GM04503 (cell line): ENCODE results near the gene HNF1A.

Source experiments
- DNase-seq: peaks from one replicate; pipeline ENCODE4 v3.0.0-alpha.2; 2012; ENCODE audit warnings: low read depth

HNF1A gene

GRCh38 chr12:120959111-120959878 lies 19.0 kb upstream of the HNF1A start:
- no peak for DNase-seq

DNA sequence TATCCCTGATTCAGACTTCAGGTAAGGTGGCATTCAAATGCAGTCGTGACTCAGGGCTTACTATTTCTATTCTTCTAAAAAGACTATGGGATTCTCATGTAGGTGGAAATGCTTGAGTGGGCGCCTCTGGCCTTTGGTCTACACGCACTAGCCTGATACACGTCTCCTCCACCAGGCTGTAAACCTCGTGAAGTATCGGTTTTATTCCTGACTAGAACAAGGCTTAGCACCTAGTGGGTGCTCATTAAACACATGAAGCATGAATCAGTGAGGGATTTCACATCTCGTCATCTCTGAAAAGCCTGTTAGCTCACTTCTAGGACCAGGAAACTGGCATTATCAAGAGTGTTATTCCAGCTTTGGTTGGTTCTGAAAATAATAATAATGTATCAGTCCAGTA lies 17.7 kb upstream of the HNF1A start:
- no peak for DNase-seq

DNA sequence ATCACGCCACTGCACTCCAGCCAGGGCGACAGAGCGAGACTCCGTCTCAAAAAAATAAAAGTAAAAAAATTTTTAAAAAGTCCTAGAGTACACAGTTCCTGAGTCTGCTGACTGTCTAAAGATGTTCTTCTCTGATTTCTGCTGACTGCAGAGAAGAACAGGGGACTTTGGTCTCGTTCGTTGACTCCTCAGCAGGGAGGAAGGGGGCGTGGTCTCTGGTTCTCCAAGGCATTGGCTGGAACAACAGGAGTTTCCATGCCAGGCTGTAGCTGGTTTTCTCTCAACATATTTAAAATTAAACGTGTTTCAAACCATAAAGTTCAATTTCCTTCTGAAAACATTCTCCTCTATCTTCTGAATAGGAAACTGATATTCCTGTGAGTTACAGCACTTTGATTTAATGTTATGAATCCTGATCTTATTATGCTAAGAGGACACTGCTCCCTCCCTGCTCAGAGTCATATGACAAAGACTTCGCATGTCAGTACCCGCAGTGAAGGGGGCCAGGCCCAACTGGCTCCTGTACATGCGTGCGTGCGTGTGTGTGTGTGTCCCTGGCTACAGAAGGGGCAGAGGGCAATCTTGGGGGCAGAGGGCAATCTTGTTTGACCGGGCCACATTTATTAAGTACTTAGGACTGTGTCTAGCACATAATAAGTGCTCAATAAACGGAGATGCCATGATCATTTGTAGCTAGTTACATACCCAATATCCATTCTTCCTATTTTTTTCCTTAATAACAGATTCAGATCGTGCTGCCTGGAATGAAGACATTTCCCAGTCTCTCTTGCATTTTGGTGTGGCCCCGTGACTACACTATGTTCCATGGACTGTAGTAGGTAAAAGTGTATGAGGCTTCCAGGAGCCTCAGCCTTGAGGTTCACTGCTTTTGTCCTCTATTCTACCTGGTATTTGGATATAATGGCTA lies 16.5 kb upstream of the HNF1A start:
- no peak for DNase-seq

DNA sequence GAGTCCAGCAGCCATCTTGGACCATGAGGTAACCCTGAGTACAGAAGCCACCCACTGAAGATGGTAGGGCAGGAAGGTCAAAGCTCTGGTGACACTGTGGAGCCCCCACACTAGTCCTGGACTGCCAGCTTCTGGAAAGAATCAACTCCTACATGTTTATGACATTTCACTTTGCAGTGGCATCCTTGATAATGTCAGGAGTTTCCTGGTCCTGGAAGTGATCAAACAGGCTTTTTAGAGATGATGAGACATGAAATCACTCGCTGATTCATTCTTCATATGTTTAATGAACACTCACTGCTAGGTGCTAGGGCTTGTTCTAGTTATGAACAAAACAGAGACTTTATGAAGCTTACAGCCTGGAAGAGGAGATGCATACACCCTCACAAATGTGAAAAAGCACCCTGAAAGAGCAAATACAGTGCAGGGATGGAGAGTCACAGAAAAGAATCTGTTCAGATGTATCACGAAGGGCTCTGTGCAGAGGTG lies 15.8 kb upstream of the HNF1A start:
- DNase-seq, result no peak

- no peak for DNase-seq
Measured at GRCh38 chr12:120964298-120964697, 14.0 kb upstream of the HNF1A start.

- no peak for DNase-seq
Measured at GRCh38 chr12:120965534-120966091, 12.7 kb upstream of the HNF1A start.

DNA sequence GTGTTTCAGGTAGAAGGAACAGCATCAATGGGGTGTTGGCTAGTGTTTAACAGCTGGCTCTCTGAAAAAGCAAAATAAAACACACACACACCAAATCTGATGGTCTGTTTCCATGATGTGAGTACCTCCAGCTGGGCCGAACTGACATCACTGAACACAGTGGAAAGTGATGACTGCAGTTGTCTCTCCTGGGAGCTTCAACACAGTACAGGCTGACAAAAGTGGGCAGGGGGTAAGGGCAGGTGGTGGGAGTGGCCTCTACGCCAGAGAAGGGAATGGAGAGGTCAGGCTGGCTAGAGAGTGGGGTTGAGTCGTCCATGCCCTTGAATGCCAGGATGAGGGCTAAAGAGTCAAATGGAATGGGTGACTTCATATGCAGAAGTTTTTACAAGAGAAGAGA lies 8.0 kb upstream of the HNF1A start:
- no peak for DNase-seq

DNA sequence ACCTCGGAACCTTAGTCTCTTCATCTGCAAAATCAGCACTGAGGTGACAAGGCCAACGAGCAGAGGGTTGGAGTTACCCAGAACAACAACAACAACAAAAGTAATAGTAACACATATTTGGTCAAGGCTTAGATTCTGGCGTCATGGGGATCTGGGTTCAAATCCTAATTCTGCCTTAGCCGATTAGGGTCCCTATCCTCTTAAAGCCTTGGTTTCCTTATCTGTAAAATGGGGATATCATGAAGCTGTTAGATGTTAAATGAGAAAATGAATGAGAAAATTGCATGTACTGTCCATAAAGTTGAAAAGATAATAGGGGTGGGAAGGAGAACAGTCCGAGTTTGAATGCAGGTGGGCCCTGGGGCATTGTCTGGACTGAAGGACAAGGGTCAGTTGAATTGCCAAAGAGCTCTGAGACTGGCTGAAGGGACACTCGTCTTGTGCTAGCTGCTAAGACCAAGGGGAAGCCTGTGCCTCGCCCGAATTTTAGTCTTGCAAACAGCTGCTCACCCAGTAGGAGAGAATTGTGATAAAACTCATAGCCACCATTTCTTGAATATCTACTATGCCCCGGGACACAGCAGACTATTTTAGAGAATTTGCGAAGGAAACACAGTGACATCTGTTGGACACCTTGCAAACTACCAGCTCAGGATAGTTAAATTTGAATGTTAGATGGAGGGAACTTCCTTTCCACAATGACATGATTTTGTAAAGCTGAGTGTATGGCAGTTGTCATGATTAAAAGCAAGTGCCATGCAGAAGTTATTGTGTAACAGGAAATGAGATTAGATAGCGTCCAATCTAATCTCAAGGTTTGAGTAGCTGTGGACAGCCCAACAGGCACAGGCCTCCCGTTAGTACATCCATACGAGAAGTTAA lies 6.8 kb upstream of the HNF1A start:
- peak; percentile 22 for DNase-seq

- no peak for DNase-seq
Measured at GRCh38 chr12:120972870-120973543, 5.3 kb upstream of the HNF1A start.

DNA sequence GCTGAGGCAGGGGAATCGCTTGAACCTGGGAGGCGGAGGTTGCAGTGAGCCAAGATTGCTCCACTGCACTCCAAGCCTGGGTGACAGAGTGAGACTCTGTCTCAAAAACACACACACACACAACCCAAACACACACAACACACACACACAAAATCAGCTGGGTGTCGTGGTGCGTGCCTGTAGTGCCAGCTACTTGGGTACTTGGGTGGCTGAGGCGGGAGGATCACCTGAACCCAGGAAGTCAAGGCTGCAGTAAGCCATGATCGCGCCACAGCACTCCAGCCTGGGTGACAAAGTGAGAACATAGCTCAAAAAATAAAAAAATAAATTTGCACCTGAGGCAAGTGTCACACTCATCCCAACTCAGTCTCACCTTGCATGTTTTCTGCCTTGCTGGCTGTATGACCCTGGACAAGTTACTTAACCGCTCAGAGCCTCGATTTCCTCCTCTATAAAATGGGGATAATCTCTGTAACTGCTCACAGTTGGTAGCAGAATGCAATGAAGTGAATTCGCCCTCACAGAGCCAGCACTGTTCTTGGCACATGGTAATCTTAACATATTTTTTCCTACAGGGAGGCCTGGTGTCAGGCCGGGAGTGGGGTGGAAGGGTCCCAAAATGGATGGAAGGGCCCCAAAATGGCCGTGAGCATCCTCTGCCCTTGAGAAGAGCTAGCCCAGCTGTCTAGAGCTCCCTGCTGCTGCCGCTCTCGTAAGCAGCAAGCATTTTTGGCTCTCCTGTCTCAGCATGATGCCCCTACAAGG lies 630 bp upstream of the HNF1A start:
- no peak for DNase-seq

- DNase-seq, result no peak
Measured at GRCh38 chr12:120979220-120979861, 998 bp downstream of the HNF1A start.

DNA sequence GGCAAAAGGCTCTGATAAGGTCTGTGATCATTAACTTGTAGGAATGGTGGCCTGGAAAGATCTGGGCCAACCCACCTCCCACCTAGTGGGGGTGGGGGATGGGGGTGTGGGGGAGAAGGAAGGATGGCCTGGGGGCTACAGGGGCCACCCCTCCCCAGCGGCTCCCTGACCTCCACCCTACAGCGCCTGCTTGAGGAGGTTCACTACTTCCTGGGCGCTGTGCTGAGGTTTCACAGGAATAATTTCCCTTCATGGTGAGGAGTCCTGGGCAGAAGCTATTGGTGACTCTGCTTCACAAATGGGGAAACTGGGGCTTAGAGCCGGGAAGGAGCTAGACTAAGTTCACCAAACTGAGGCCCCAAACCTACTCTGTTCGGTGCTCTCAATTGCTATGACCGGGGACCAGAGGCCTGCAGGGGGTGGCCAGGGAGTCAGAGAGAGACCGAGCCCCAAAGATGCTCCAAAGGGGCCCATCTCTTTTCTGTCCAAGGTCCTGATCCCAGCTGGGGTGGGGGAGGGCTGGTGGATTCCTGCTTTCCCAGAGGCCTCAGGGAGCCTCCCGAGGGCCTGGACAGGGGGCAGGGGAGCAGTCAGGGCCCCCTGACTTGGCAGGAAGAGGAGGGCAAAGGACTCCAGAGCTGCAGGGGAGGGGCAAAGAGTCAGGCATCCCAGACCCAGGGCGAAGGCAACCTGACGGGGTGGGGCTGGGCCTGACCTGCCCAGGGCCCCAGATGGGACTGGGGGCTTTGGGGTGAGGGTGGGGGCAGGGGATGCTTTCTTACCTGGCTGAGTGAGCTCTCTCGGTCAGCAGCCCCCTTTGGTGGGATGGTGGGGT lies 1.7 kb downstream of the HNF1A start:
- DNase-seq, result no peak

DNA sequence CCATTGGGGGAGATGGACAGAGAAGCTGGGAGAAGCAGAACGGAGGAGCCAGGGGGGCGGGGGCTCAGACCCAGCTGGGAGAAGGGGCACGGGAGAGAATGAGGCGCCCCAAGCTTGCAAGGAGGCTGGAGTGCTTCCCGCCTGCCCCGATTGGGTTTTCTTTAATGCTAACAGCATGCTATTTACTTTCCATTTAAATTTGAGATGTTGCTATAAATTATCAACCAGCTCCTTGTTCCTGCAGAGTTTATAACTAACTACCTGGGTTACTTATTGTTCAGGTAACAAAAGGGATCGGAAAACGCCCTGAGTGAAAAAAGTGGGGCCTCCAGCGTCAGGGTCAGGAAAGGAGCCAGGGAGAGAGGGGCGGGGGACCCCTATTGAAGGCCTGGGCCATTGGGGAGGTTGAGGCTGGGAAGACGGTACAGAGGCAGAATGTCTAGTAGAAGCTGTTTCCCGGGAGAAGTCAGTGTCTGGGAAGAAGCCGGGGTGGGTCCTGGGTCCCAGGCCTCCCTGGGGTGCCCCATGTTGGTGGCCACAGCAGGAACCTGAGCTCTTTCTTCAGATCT lies 2.5 kb downstream of the HNF1A start:
- no peak for DNase-seq

DNA sequence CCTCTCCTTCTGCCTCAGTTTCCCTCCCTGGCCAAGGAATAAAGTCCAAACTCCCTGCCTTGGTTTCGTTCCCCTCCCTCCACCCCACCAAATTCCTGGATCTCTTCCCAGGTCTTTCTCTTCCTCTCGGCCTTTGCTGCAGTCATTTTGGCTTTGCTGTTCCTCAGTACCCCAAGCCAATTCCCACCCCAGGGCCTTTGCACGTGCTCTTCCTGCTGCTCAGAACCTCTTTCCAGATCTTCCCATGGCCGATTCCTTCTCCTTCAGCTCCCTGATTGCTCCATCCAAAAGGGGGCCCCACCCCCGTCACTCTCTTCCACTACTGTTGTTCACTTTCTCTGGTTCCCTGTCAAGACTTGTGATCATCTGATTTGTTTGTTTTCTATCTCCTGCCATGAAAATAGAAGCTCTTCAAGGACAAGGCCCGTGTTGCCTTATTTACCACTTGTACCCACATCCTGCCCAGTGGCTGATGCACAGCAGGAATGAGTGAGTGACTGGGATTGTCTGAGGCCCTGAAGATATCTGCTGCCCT lies 3.1 kb downstream of the HNF1A start:
- DNase-seq, result no peak

- DNase-seq, result no peak
Measured at GRCh38 chr12:120982659-120983058, 4.3 kb downstream of the HNF1A start.

DNA sequence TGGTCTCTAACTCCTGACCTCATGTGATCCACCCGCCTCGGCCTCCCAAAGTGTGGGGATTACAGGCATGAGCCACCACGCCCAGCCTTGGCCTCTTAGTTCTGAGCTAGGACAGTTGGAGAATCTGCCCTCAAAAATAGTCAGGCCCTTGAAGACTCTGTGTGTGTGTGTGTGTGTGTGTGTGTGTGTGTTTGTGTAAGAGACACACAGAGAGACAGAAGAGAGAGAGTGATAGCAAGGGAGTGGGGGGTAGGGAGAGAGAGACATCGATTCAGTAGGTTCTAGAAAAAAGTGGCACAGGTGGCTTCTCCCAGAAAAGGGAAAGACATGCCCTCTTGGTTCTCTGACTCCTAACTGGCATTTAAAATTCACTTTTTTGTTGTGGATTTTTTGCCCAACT lies 5.4 kb downstream of the HNF1A start:
- no peak for DNase-seq

- no peak for DNase-seq
Measured at GRCh38 chr12:120984351-120984898, 6.1 kb downstream of the HNF1A start.

- no peak for DNase-seq
Measured at GRCh38 chr12:120988234-120988633, 9.9 kb downstream of the HNF1A start.
